ENCODE data around the gene SYNM. TPM values are rescaled to one million over a fixed set of nuclear protein-coding genes. Genes with fewer than 3 reads are reported as not detected.

The SYNM gene
- total RNA-seq, 4 donors from 2014 or later, result 98.3 to 414 (median 158) TPM

GRCh38 chr15:99130765-99131440, 26.0 kb downstream of the SYNM start:
- Histone ChIP-seq H3K27me3 (no peaks in the 10 kb centered on the region), H3K27ac (peak overlapping the region; percentile 39 to 92 (median 82)), H3K9me3 (no peaks in the 10 kb centered on the region), H3K4me1 (peaks cover 0 to 6% (median 0%) of the 10 kb centered on the region in 4 donors), H3K4me3 (no peak overlapping the region), H3K36me3 (peaks cover 0 to 4% (median 0%) of the 10 kb centered on the region in 4 donors)
- no peak for DNase-seq
- intact Hi-C loops (cut with DNase I; ENCODE audit: low total_unique reads) (no loop called here), in situ Hi-C loops (cut with MboI; ENCODE audit: low pct_ligation_motif_present in 1 of 4, low pct_unique_long_range_greater_than_20kb in 1 of 4, low sequenced_read_pairs in 3 of 4) (no loop called here)
- no peak for TF ChIP-seq EP300 (IDR thresholded peaks at IDR 0.05; ENCODE audit: low read depth)
- TF ChIP-seq POLR2AphosphoS5 (IDR thresholded peaks at IDR 0.05), result no peak
- TF ChIP-seq CTCF (IDR thresholded peaks at IDR 0.05), result no peak
- TF ChIP-seq POLR2A (IDR thresholded peaks at IDR 0.05), result no peak
- 91 to 100% methylated on average over 2 to 30 of the region's 30 CpGs for WGBS, 2 donors (ENCODE audit: low coverage in 1 of 2)

- no peaks in the 10 kb centered on the region for H3K9me3 ChIP-seq
- H3K27ac ChIP-seq, result peak overlapping the region; percentile 12 to 92 (median 82)
- no peak overlapping the region for H3K4me3 ChIP-seq
- peaks cover 0 to 6% (median 0%) of the 10 kb centered on the region in 4 donors for H3K4me1 ChIP-seq
- no peaks in the 10 kb centered on the region for H3K27me3 ChIP-seq
- DNase-seq, result no peak
- peaks cover 0 to 4% (median 0%) of the 10 kb centered on the region in 4 donors for H3K36me3 ChIP-seq
- in situ Hi-C loops (cut with MboI; ENCODE audit: low pct_ligation_motif_present in 1 of 4, low pct_unique_long_range_greater_than_20kb in 1 of 4, low sequenced_read_pairs in 3 of 4) (no loop called here), intact Hi-C loops (cut with DNase I; ENCODE audit: low total_unique reads) (no loop called here)
- WGBS, 2 donors (ENCODE audit: low coverage in 1 of 2), result 80 to 88% methylated on average over 1 to 23 of the region's 25 CpGs
- TF ChIP-seq POLR2AphosphoS5 (IDR thresholded peaks at IDR 0.05) (no peak), CTCF (IDR thresholded peaks at IDR 0.05) (no peak), EP300 (IDR thresholded peaks at IDR 0.05; ENCODE audit: low read depth) (no peak), POLR2A (IDR thresholded peaks at IDR 0.05) (no peak)
Observed at GRCh38 chr15:99131441-99132023, 26.7 kb downstream of the SYNM start.

- Histone ChIP-seq H3K36me3 (peaks cover 0 to 4% (median 0%) of the 10 kb centered on the region in 4 donors), H3K9me3 (no peaks in the 10 kb centered on the region), H3K27ac (peak overlapping the region in 3 of 4 donors; percentile 74 to 92 (median 91)), H3K27me3 (no peaks in the 10 kb centered on the region), H3K4me3 (no peak overlapping the region), H3K4me1 (peaks cover 0 to 6% (median 0%) of the 10 kb centered on the region in 4 donors)
- in situ Hi-C loops (cut with MboI; ENCODE audit: low pct_ligation_motif_present in 1 of 4, low pct_unique_long_range_greater_than_20kb in 1 of 4, low sequenced_read_pairs in 3 of 4), result no loop called here
- 83% methylated on average over 4 of the region's 4 CpGs; no CpG with 5 or more reads in 1 of the 2 donors for WGBS, 2 donors (ENCODE audit: low coverage in 1 of 2)
- DNase-seq, result no peak
- intact Hi-C loops (cut with DNase I; ENCODE audit: low total_unique reads), result no loop called here
- TF ChIP-seq POLR2A (IDR thresholded peaks at IDR 0.05), result no peak
- TF ChIP-seq EP300 (IDR thresholded peaks at IDR 0.05; ENCODE audit: low read depth), result no peak
- TF ChIP-seq POLR2AphosphoS5 (IDR thresholded peaks at IDR 0.05), result no peak
- TF ChIP-seq CTCF (IDR thresholded peaks at IDR 0.05), result no peak
Observed at GRCh38 chr15:99132122-99132521, 27.2 kb downstream of the SYNM start.

- WGBS, 2 donors (ENCODE audit: low coverage in 1 of 2), result 55 to 86% methylated on average over 6 to 18 of the region's 18 CpGs
- intact Hi-C loops (cut with DNase I; ENCODE audit: low total_unique reads) (loop anchor here (1.0 kb wide), 1 partner anchor 13 kb away; no protein-coding TSS in a partner anchor), in situ Hi-C loops (cut with MboI; ENCODE audit: low pct_ligation_motif_present in 1 of 4, low pct_unique_long_range_greater_than_20kb in 1 of 4, low sequenced_read_pairs in 3 of 4) (no loop called here)
- H3K27ac ChIP-seq, result peak overlapping the region; percentile 5 to 92 (median 82)
- H3K9me3 ChIP-seq, result no peaks in the 10 kb centered on the region
- TF ChIP-seq POLR2A (IDR thresholded peaks at IDR 0.05), result no peak
- no peak overlapping the region for H3K4me3 ChIP-seq
- no peak for DNase-seq
- H3K4me1 ChIP-seq, result peaks cover 0 to 6% (median 0%) of the 10 kb centered on the region in 4 donors
- peaks cover 0 to 2% (median 0%) of the 10 kb centered on the region in 4 donors for H3K36me3 ChIP-seq
- no peaks in the 10 kb centered on the region for H3K27me3 ChIP-seq
Observed at GRCh38 chr15:99132634-99133287, 27.9 kb downstream of the SYNM start.
